Loucy (cell line): Measurements from ENCODE around the gene HSPA12A.

ENCODE experiments used
- H2AFZ ChIP-seq: fragments of 200-600 bp; sonication (generic); 2 replicates; pipeline ENCODE4 v1.6.0; 2016; ENCODE audit warnings: antibody characterized with exemption, mild to moderate bottlenecking, low read length, moderate library complexity
- H3F3A ChIP-seq: fragments of 200-600 bp; 2 replicates; pipeline ENCODE4 v1.6.0; 2016; ENCODE audit warnings: antibody characterized with exemption, low read depth, mild to moderate bottlenecking
- H3K27me3 ChIP-seq: fragments of 200-600 bp; sonication (generic); 2 replicates; pipeline ENCODE4 v1.6.1; 2014; ENCODE audit warnings: low read length, mild to moderate bottlenecking; ENCODE audit not compliant: insufficient read depth, poor library complexity, severe bottlenecking
- H3K36me3 ChIP-seq: fragments of 200-600 bp; sonication (generic); 2 replicates; pipeline ENCODE4 v1.6.1; 2016; ENCODE audit warnings: low read length; ENCODE audit not compliant: insufficient read depth
- H3K4me1 ChIP-seq: fragments of 200-600 bp; sonication (generic); 2 replicates; pipeline ENCODE4 v1.5.1; 2014; ENCODE audit warnings: low read length, mild to moderate bottlenecking; ENCODE audit not compliant: insufficient read depth, poor library complexity, severe bottlenecking
- H3K4me2 ChIP-seq: fragments of 200-600 bp; sonication (generic); 2 replicates; pipeline ENCODE4 v1.6.0; 2014; ENCODE audit warnings: antibody characterized with exemption, low read length, low read depth, mild to moderate bottlenecking; ENCODE audit not compliant: poor library complexity, severe bottlenecking
- H3K4me3 ChIP-seq: fragments of 200-600 bp; sonication (generic); 2 replicates; pipeline ENCODE4 v1.5.1; 2014; ENCODE audit warnings: low read length, mild to moderate bottlenecking, mixed read lengths; ENCODE audit not compliant: poor library complexity, severe bottlenecking
- H3K79me2 ChIP-seq: fragments of 200-600 bp; sonication (generic); 2 replicates; pipeline ENCODE4 v1.6.1; 2014; ENCODE audit warnings: low read length; ENCODE audit not compliant: insufficient read depth
- H3K9ac ChIP-seq: fragments of 200-600 bp; sonication (generic); 2 replicates; pipeline ENCODE4 v1.6.0; 2014; ENCODE audit warnings: mild to moderate bottlenecking, low read depth, low read length, moderate library complexity; ENCODE audit not compliant: poor library complexity, severe bottlenecking
- H3K9me2 ChIP-seq: fragments of 200-600 bp; sonication (generic); replicated peaks from 2 replicates; pipeline ENCODE4 v1.6.1; 2016; ENCODE audit warnings: low read depth, low read length, mixed read lengths
- H3K9me3 ChIP-seq: fragments of 200-600 bp; sonication (generic); 2 replicates; pipeline ENCODE4 v1.6.1; 2014; ENCODE audit warnings: mild to moderate bottlenecking, antibody characterized with exemption, low read length, low read depth; ENCODE audit not compliant: insufficient read depth
- H4K20me1 ChIP-seq: fragments of 200-600 bp; sonication (generic); 2 replicates; pipeline ENCODE4 v1.6.0; 2014; ENCODE audit warnings: antibody characterized with exemption, low read length, mild to moderate bottlenecking; ENCODE audit not compliant: insufficient read depth, poor library complexity, severe bottlenecking
- EZH2phosphoT487 ChIP-seq: fragments of 200-600 bp; IDR thresholded peaks from 2 replicates; pipeline ENCODE4 v1.6.1; 2018; ENCODE audit warnings: antibody characterized with exemption, mild to moderate bottlenecking, moderate library complexity, borderline replicate concordance
- TF ChIP-seq, protein P1 (sequence below): fragments of 200-600 bp; sonication (generic); conservative IDR thresholded peaks from 2 replicates; pipeline ENCODE4 v1.5.1; 2014; ENCODE audit warnings: mild to moderate bottlenecking, antibody characterized with exemption, low read length

Gene HSPA12A

DNA sequence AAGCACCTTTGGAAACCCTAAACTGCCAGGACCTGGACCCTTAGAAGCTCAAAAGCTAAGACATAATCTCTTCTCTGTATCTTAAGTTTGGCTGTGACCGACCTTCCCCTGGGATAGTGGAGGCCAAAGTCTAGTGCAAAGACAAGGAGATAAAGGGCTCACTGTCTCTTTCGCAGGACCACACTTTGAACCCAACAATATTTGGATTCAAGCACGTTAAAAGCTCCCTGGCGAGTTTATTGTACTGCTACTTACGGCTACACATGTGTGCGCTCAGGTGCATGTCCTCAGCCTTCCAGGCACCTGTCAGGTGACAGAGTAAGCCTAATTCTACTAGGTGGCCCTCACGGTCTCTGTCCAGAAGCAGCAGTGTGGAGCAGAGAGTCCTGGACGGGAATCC lies 65.7 kb downstream of the HSPA12A start:
- no peak overlapping the region for H3K4me3 ChIP-seq
- TF ChIP-seq, protein P1, sequence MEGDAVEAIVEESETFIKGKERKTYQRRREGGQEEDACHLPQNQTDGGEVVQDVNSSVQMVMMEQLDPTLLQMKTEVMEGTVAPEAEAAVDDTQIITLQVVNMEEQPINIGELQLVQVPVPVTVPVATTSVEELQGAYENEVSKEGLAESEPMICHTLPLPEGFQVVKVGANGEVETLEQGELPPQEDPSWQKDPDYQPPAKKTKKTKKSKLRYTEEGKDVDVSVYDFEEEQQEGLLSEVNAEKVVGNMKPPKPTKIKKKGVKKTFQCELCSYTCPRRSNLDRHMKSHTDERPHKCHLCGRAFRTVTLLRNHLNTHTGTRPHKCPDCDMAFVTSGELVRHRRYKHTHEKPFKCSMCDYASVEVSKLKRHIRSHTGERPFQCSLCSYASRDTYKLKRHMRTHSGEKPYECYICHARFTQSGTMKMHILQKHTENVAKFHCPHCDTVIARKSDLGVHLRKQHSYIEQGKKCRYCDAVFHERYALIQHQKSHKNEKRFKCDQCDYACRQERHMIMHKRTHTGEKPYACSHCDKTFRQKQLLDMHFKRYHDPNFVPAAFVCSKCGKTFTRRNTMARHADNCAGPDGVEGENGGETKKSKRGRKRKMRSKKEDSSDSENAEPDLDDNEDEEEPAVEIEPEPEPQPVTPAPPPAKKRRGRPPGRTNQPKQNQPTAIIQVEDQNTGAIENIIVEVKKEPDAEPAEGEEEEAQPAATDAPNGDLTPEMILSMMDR, result no peak
- no peak for TF ChIP-seq EZH2phosphoT487

DNA sequence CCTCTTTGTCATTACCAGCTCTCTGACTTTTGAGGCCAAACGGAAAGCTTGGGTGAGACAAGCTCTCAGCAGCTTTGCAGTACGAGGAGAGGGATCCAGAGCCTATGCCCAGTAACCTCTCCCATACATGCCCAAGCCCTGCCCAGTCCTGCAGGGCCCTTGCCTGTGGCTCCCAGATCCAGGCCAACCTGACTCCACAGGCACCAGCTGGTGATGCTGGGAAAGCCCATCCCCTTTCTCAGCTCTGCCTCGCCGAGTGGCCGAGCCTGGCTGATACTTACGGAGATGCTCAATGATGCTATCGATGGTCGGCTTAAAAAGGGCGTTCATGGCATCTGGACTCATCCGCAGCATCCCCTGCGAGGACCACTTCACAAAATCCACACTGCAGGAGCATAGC lies 66.2 kb downstream of the HSPA12A start:
- Histone ChIP-seq H3K4me1 (no peaks in the 10 kb centered on the region), H3K4me3 (no peak overlapping the region), H4K20me1 (no peaks in the 10 kb centered on the region), H3K27me3 (no peaks in the 10 kb centered on the region), H3K9me3 (no peaks in the 10 kb centered on the region), H3K9me2 (no peaks in the 10 kb centered on the region), H3K4me2 (no peak overlapping the region), H3K36me3 (no peaks in the 10 kb centered on the region), H2AFZ (no peak overlapping the region), H3F3A (no peaks in the 10 kb centered on the region), H3K9ac (no peak overlapping the region), H3K79me2 (no peaks in the 10 kb centered on the region)
- TF ChIP-seq, protein P1, result no peak
- TF ChIP-seq EZH2phosphoT487, result no peak

More for the DNA sequence above, 65.7 kb downstream of the HSPA12A start:
- no peaks in the 10 kb centered on the region for H4K20me1 ChIP-seq
- no peak overlapping the region for H3K9ac ChIP-seq
- no peak overlapping the region for H3K4me2 ChIP-seq
- H3F3A ChIP-seq, result no peaks in the 10 kb centered on the region
- no peaks in the 10 kb centered on the region for H3K9me2 ChIP-seq
- no peaks in the 10 kb centered on the region for H3K27me3 ChIP-seq
- no peaks in the 10 kb centered on the region for H3K36me3 ChIP-seq
- H3K4me1 ChIP-seq, result no peaks in the 10 kb centered on the region
- H2AFZ ChIP-seq, result no peak overlapping the region
- H3K9me3 ChIP-seq, result no peaks in the 10 kb centered on the region
- no peaks in the 10 kb centered on the region for H3K79me2 ChIP-seq

GRCh38 chr10:116674901-116675423 lies 67.4 kb downstream of the HSPA12A start:
- Histone ChIP-seq H3K9me3 (no peaks in the 10 kb centered on the region), H4K20me1 (no peaks in the 10 kb centered on the region), H3K79me2 (no peaks in the 10 kb centered on the region), H3F3A (no peaks in the 10 kb centered on the region), H2AFZ (no peak overlapping the region), H3K4me2 (no peak overlapping the region), H3K4me1 (no peaks in the 10 kb centered on the region), H3K9me2 (no peaks in the 10 kb centered on the region), H3K9ac (no peak overlapping the region), H3K36me3 (no peaks in the 10 kb centered on the region), H3K27me3 (no peaks in the 10 kb centered on the region), H3K4me3 (no peak overlapping the region)
- TF ChIP-seq EZH2phosphoT487, result no peak
- TF ChIP-seq, protein P1, result no peak
